ENCODE data around the gene NGFR.

Gene NGFR

GRCh38 chr17:49518346-49519078 lies 23.4 kb downstream of the NGFR start:
- no peak for DNase-seq

DNA sequence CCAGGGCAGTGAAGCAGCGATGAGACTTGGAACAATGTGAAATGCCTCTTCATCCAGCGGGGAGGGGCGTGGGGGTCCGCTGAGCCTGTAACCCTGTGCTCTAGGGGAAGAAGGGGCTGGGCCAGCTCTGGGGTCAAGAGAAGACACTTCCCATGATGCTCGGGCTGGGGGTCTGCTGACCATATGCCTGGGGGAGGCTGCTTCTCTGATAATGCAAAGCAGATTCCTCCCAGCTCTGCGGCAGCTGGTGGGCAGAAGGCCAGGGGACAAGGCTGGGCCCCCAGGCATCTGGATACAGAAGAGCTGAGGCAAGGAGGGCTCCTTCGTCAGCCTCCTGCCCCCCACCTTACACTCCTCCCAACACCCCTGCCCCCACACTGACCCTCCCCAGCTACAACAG lies 24.7 kb downstream of the NGFR start:
- no peak for DNase-seq

DNA sequence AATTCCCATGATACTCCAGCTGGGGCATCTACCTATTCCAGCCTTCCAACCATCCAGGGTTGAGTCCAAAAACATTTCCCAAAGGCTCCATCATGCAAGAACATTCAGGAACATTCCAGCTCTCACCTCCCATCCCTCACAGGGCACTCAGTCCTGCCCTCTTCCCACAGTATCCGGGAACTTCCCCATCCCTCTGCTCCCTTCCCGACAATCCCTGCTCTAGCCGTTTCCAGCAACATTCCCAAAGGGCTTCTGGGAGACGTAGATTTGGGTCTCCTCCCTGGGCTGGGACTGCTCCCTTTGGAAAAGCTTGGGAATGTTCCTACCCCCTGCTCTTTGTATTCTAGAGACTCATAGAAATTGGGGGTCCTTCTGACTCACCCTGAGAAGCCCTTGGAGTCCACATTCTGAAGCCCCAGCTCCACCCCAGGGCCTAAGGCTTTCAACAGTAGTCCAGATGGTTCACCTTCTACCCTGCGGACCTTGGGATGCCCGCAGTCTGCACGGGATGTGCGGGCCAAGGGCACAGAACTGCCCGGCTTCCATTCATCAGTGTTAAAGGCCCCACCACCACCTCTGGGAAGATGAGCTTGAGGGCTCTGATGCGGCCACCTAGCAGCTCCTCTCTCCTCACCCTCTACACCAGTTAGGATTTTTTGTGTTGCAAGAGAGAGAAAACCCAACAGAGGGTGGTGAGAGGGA lies 25.4 kb downstream of the NGFR start:
- DNase-seq: no peak

- DNase-seq: no peak
These were observed 26.0 kb downstream of the NGFR start for GRCh38 chr17:49521088-49521450.

DNA sequence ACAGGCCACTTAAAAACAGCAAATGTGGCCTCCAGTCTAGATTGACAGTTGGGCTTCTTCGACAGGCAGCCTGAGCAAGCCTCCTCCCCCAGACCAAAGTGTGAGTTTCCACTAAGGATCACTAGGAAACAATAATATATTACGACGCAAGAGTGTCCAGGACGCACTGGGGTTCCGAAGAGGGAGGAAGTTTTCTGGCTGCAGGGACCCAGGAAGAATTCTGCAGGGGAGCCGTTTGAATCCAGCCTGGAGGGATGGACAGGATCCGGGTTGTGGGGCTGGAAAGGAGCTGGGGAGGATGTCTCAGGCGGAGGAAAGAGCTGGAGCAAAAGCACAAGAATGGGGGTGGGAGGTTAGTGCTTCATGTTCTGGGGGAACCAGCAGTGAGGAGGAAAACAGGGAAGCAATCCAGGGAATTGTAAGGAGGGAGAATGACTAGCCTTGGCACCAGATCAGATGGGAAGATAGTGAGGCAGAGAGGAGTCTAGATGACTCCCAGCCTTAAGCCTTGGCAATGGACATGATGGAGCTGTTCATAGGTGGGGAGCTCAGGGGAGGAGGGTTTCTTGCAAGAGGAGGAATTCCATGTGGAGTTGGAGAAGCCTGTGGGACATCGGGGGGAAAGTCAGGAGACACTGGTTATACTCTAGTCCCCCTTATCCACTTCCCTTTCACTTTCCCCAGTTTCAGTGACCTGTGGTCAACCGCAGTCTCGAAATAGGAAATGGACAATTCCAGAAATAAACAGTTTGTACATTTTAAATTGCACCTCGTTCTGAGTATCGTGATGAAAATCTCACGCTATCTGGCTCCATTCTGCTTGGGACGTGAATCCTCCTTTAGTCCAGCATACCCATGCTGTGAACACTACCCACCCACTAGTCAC lies 26.6 kb downstream of the NGFR start:
- no peak for DNase-seq

- DNase-seq: no peak
These were observed 27.3 kb downstream of the NGFR start for GRCh38 chr17:49522357-49522890.

- DNase-seq: no peak
These were observed 28.1 kb downstream of the NGFR start for GRCh38 chr17:49523196-49523595.

DNA sequence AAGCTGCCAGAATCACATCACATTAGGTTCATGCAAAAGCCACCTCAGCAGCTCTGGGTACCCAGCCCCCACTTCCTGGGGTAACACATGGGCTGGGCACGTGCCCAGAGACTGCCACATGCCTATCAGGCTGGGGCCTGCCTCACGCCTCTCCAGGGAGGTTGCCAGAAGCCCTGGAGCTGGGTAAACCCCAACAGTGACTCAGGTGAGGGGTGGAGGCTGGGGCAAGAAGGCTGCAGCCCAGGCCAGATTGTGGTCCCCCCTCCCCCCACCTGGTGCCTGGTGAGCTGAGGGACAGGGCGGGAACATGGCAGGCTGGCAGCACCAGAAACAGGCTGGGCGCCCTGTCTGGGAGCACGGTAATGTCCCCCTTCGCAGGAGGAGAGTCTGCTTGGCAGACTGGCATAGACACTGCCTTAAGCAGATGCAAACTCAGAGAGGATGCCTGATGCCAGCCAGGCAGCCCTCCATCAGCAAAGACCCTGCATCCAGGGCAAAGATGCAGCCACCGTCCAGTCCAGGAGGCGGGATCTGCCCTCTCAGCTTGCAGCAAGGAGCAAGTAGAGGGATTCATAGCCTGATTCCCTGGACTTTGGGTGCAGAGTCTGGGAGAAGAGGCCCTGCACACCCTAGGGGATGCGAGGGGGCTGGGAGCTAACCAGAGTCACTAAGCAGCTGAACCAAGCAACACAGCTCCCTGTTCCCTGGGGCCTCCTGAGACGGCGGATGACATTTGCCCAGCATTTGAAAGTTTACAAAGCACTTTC lies 28.8 kb downstream of the NGFR start:
- DNase-seq: no peak

DNA sequence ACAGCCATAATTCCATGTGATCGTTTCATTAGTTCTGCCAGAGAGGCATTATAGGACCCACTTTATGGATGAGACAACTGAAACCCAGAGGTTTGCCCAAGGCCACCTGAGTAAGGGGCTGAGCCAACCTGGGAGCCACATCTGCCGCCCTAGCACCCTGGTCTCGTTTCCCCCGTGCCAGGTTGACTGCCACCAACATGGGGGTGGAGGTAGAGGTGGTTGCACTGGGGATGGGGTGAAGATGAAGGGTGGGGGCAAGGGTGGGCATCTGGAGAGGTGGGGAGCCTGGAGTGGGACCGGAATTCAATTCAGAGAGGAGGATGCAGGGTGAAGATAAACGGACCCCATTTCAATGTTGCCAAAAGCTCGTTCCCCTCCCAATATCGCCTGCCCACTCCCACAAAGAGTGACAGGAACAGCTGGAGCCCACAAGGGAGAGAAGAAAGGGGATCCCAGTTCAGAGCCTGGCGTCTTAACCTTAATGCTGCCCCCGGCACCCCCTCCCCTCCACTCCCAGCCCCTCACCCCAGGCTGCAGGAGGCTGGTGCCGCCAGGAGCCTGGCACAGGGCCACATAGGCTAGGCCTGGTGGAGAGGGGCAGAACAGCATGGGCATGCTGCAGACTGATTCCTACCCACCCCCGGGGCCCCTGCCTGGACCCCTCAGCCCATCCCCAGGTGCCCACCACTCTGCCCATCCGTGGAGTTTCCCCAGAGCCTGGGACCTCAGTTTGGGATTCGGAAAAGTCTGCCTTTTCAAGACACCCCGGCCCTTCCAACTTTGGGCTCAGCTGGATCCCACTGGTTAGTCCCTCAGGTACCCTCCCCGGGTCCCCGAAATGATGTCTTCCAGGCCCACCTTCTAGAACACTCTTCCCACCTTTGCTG lies 29.6 kb downstream of the NGFR start:
- DNase-seq: no peak

DNA sequence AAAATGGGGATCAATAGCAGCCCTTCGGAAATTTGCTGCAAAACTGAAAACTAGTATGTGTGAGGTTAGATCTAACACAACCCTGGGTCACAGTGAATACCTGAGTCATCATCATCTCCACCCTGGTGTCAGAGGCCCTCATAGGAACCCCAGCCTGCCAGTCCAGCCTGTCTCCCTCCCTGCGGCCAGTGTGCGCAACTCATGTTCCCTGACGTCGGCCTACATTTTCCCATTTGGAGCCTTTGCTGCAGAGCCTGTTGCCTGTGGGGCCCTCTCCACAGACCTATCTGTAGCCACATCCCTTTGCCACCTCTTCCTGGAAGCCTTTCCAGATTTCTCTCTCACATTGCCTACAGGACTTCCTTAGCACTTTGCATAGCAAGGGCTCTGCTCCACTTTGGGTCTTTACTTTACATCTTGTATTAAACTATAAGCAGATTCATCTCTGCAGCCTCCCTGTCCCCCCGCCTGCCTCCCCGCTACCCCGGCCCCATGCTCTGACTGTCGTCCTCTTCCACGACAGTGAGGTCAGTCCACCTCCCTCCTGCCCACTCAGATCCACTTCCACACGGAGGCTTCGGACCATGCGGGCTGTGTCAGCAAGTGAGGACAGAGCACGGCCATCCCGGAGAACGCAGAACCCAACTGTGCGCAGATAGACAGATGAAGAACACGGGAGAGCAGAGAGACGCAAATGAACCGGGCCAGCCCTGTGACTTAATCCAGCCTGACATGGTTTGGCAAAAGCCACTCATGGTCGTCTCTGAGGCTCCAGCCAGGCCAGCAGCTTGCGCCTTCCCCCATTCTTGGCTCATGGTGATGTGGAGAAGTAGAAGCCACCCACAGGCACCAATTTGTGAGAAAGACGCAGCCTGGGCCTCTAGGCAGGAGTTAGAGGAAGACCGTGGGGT lies 31.0 kb downstream of the NGFR start:
- no peak for DNase-seq

GRCh38 chr17:49527927-49528651 lies 33.0 kb downstream of the NGFR start:
- no peak for DNase-seq

DNA sequence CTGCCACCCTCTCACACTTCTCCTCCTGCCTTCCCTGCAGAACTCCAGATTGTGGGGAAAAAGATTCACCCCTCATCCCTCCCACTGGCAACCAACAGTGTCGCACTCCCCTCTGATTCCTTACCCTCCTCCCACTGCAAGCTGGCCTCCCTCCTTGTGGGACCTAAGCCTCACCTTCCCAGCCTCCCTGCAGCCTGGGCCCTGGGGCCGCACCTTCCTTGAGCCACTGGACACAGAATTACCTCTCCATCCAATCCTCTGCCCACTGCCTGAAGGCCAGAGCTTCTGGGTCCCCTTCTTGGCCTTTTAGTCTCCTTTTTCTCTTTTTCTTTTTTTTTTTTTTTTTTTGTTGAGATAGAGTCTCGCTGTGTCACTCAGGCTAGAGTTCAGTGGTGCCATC lies 33.9 kb downstream of the NGFR start:
- DNase-seq: no peak

GRCh38 chr17:49530118-49530517 lies 35.0 kb downstream of the NGFR start:
- DNase-seq: no peak

DNA sequence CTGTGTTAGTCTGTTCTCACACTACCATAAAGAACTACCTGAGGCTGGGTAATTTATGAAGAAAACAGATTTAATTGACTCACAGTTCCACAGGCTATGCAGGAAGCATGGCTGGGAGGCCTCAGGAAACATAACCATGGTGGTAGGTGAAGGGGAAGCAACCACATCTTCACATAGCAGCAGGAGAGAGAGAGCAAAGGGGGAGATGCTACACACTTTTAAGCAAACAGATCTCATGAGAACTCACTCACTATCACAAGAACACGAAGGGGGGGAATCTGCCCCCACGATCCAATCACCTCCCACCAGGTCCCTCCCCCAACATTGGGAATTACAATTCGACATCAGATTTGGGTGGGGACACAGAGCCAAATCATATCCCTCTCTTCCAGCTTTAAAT lies 48.8 kb downstream of the NGFR start:
- DNase-seq: no peak

DNA sequence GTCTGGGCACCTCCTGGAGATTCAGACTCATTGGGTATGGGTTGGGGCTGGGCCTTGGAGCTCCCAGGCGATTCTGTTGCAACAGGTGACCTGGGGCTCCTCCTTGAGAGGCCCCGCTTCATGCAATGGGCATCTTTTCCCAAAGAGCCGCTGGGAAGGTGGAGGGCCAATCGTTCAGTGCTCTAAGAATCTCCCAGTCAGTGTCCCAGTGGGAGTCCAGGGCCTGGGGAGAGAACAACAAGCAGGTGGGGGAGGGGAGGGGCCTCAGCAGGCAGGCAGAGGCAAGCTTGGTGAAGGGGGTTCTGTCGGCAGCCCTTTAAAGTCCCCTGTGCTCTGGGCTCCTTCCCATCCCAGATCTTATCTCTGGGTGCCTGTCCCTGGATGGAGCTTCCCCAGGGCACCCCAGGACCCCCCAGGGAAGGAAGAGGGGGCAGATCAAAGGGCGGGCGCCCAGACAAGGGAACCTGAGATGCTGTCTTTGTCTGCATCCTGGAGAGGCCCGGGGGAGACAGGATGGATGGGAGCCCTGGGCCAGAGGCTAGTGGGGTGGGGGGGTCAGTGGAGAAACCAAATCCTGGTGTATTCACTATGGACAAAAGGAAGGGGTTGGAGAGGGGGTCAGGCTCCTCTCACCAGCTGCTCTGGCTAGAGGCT lies 50.0 kb downstream of the NGFR start:
- no peak for DNase-seq

DNA sequence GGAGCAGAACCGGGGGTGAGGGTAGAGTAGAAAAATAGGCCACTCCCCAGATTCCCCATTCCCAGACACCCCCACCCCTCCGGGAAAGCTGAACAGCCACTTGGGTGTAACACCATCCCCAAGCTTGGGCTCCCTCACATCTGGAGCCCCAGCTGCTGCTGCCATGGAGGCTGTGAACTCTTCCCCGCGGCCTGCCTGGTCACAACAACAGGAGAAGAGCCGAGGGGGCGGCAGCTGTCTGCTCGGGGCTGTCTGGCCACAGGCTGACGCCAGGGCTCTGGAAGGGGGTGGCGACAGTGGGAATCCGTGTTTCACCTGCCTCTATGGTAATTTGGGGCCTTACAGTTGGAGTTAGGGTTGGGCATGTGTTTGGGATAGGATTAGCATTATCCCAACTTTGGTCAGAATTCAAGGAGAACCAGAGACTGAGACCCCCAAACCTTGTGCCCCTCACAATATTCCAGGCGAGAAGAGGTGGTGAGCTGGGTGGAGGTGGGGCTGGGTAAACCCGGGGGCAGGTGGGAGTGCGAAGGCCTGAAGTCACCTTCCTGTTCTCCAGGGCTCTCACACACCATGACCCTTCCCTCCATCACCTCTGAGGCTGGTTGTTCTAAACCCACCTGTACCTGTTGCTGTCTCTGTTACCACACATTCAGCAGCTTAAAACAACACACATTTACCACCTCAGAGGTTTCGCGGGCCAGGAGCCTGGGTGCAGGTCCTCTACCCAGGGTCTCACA lies 50.9 kb downstream of the NGFR start:
- no peak for DNase-seq

GRCh38 chr17:49546546-49547535 lies 51.7 kb downstream of the NGFR start:
- DNase-seq: no peak
